PC-3 (cell line): ENCODE measurements around the gene UNC5C. TPM values are rescaled to one million over a fixed set of nuclear protein-coding genes. Genes with fewer than 3 reads are reported as not detected.

Experiments used
- ATAC-seq: fragments of 200-7000 bp; cut with Tn5 transposase; 2 replicates; pipeline ENCODE4 v1.9.1; 2020; ENCODE audit warnings: mild to moderate bottlenecking, moderate library complexity
- BruUV-seq: library from RNA; stranded (reverse); fragments of 400-500 nt; replicated peaks from 2 replicates; lab custom pipeline; 2021; lab: Mats Ljungman, UMichigan
- CTCF ChIA-PET: fragments of 300-600 bp; sonication (Branson Sonifier 250); formaldehyde crosslinking; loops from one replicate; lab custom pipeline; 2022; ENCODE audit warnings: antibody characterized with exemption; lab: Charles Lee
- POLR2A ChIA-PET: fragments of 300-600 bp; sonication (Branson Sonifier 250); formaldehyde crosslinking; loops from one replicate; lab custom pipeline; 2022; ENCODE audit warnings: antibody characterized with exemption; ENCODE audit not compliant: unreplicated experiment; lab: Charles Lee
- DNase-seq: peaks from one replicate; pipeline ENCODE4 v3.0.0-alpha.2; 2015
- H2AFZ ChIP-seq: fragments of 300-600 bp; sonication (generic); 2 replicates; pipeline ENCODE4 v1.6.0; 2016; ENCODE audit warnings: antibody characterized with exemption, low read length
- H3F3A ChIP-seq: fragments of 300-600 bp; sonication (generic); one replicate; pipeline ENCODE4 v1.6.0; 2017; ENCODE audit warnings: antibody characterized with exemption, low read length, control low read depth, mild to moderate bottlenecking; ENCODE audit not compliant: unreplicated experiment
- H3K27ac ChIP-seq: fragments of 300-600 bp; sonication (generic); 2 replicates; pipeline ENCODE4 v1.5.1; 2016; ENCODE audit warnings: mild to moderate bottlenecking, low read length
- H3K27me3 ChIP-seq: fragments of 300-600 bp; sonication (generic); 2 replicates; pipeline ENCODE4 v1.6.1; 2016; ENCODE audit warnings: low read length, mixed read lengths
- H3K36me3 ChIP-seq: fragments of 300-600 bp; sonication (generic); 2 replicates; pipeline ENCODE4 v1.6.1; 2016; ENCODE audit warnings: low read depth, mixed run types, low read length, mixed read lengths
- H3K4me1 ChIP-seq: fragments of 300-600 bp; sonication (generic); 2 replicates; pipeline ENCODE4 v1.5.1; 2016; ENCODE audit warnings: low read length; ENCODE audit not compliant: insufficient read depth
- H3K4me2 ChIP-seq: fragments of 300-600 bp; sonication (generic); 2 replicates; pipeline ENCODE4 v1.6.0; 2016; ENCODE audit warnings: low read length
- H3K4me3 ChIP-seq: fragments of 300-600 bp; sonication (generic); 2 replicates; pipeline ENCODE4 v1.5.1; 2016; ENCODE audit warnings: mild to moderate bottlenecking, low read length, mixed read lengths
- H3K79me2 ChIP-seq: fragments of 300-600 bp; sonication (generic); 2 replicates; pipeline ENCODE4 v1.6.1; 2017; ENCODE audit warnings: low read length, mixed read lengths
- H3K9ac ChIP-seq: fragments of 300-600 bp; sonication (generic); 2 replicates; pipeline ENCODE4 v1.6.0; 2016; ENCODE audit warnings: mild to moderate bottlenecking, low read length
- H3K9me2 ChIP-seq: fragments of 300-600 bp; sonication (generic); replicated peaks from 2 replicates; pipeline ENCODE4 v1.6.1; 2016; ENCODE audit warnings: mixed run types, low read length, mixed read lengths
- H3K9me3 ChIP-seq: fragments of 300-600 bp; sonication (generic); 2 replicates; pipeline ENCODE4 v1.6.1; 2016; ENCODE audit warnings: low read length, mixed read lengths
- H4K20me1 ChIP-seq: fragments of 300-600 bp; sonication (generic); 2 replicates; pipeline ENCODE4 v1.6.1; 2016; ENCODE audit warnings: low read length, mixed read lengths
- EZH2 ChIP-seq: fragments of 300-600 bp; sonication (generic); IDR thresholded peaks from one replicate; pipeline ENCODE4 v1.6.1; 2017; ENCODE audit warnings: antibody characterized with exemption, mild to moderate bottlenecking, low read length; ENCODE audit not compliant: unreplicated experiment
- EZH2phosphoT487 ChIP-seq: fragments of 300-600 bp; sonication (generic); IDR thresholded peaks from 2 replicates; pipeline ENCODE4 v1.6.1; 2018; ENCODE audit warnings: mild to moderate bottlenecking, antibody characterized with exemption, low read length, borderline replicate concordance
- intact Hi-C: fragments of 100-400 bp; cut with micrococcal nuclease; formaldehyde crosslinking; loops from 2 replicates; pipeline ENCODE4 v1.9.0; 2023
- total RNA-seq: library from RNA; depleted of rRNA; stranded (reverse); fragments of >200 nt; gene quantifications from 2 replicates; pipeline ENCODE4 v1.2.3, GENCODE V29; 2014
- TF ChIP-seq, protein P1 (sequence below): fragments of 300-600 bp; sonication (generic); conservative IDR thresholded peaks from 2 replicates; pipeline ENCODE4 v1.5.1; 2017; ENCODE audit warnings: antibody characterized with exemption, low read depth, mild to moderate bottlenecking, low read length

Gene UNC5C
- total RNA-seq, 1 experiment from 2014 or later = not detected

GRCh38 chr4:95499291-95499696 lies 49.5 kb downstream of the UNC5C start:
- no peaks in the 10 kb centered on the region for H3K9me3 ChIP-seq
- H3F3A ChIP-seq = no peaks in the 10 kb centered on the region
- no peaks in the 10 kb centered on the region for H3K9me2 ChIP-seq
- ATAC-seq (no peak), DNase-seq (no peak)
- H3K27me3 ChIP-seq = no peaks in the 10 kb centered on the region
- CTCF ChIA-PET = no interaction called here
- no peaks in the 10 kb centered on the region for H3K79me2 ChIP-seq
- no peaks in the 10 kb centered on the region for H4K20me1 ChIP-seq
- intact Hi-C loops = no loop called here
- BruUV-seq = no TSS peak
- H3K36me3 ChIP-seq = no peaks in the 10 kb centered on the region
- no peak overlapping the region for H3K4me2 ChIP-seq
- no peak overlapping the region for H2AFZ ChIP-seq
- no peak overlapping the region for H3K9ac ChIP-seq
- TF ChIP-seq EZH2phosphoT487 = no peak
- no peak for TF ChIP-seq EZH2
- TF ChIP-seq, protein P1, sequence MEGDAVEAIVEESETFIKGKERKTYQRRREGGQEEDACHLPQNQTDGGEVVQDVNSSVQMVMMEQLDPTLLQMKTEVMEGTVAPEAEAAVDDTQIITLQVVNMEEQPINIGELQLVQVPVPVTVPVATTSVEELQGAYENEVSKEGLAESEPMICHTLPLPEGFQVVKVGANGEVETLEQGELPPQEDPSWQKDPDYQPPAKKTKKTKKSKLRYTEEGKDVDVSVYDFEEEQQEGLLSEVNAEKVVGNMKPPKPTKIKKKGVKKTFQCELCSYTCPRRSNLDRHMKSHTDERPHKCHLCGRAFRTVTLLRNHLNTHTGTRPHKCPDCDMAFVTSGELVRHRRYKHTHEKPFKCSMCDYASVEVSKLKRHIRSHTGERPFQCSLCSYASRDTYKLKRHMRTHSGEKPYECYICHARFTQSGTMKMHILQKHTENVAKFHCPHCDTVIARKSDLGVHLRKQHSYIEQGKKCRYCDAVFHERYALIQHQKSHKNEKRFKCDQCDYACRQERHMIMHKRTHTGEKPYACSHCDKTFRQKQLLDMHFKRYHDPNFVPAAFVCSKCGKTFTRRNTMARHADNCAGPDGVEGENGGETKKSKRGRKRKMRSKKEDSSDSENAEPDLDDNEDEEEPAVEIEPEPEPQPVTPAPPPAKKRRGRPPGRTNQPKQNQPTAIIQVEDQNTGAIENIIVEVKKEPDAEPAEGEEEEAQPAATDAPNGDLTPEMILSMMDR = no peak
- H3K4me3 ChIP-seq = no peak overlapping the region
- POLR2A ChIA-PET = no interaction called here
- no peaks in the 10 kb centered on the region for H3K4me1 ChIP-seq
- H3K27ac ChIP-seq = no peak overlapping the region

- Histone ChIP-seq H3K4me3 (no peak overlapping the region), H3K9me3 (no peaks in the 10 kb centered on the region), H3F3A (no peaks in the 10 kb centered on the region), H4K20me1 (no peaks in the 10 kb centered on the region), H3K4me1 (no peaks in the 10 kb centered on the region), H2AFZ (no peak overlapping the region), H3K27ac (no peak overlapping the region), H3K4me2 (no peak overlapping the region), H3K79me2 (no peaks in the 10 kb centered on the region), H3K9me2 (no peaks in the 10 kb centered on the region), H3K9ac (no peak overlapping the region), H3K27me3 (no peaks in the 10 kb centered on the region), H3K36me3 (no peaks in the 10 kb centered on the region)
- no peak for DNase-seq
- CTCF ChIA-PET = no interaction called here
- no TSS peak for BruUV-seq
- TF ChIP-seq EZH2phosphoT487 (no peak), EZH2 (no peak)
- TF ChIP-seq, protein P1 = no peak
- intact Hi-C loops = no loop called here
- POLR2A ChIA-PET = no interaction called here
- no peak for ATAC-seq
Observed at GRCh38 chr4:95494186-95494585, 54.6 kb downstream of the UNC5C start.

GRCh38 chr4:95478679-95479078 lies 70.1 kb downstream of the UNC5C start:
- Histone ChIP-seq H3K4me2 (no peak overlapping the region), H3F3A (no peaks in the 10 kb centered on the region), H3K4me3 (no peak overlapping the region), H3K9ac (no peak overlapping the region), H3K9me2 (no peaks in the 10 kb centered on the region), H3K36me3 (no peaks in the 10 kb centered on the region), H4K20me1 (no peaks in the 10 kb centered on the region), H3K27ac (no peak overlapping the region), H3K79me2 (no peaks in the 10 kb centered on the region), H3K27me3 (no peaks in the 10 kb centered on the region), H3K4me1 (no peaks in the 10 kb centered on the region), H2AFZ (no peak overlapping the region), H3K9me3 (no peaks in the 10 kb centered on the region)
- ChIA-PET POLR2A (no interaction called here), CTCF (no interaction called here)
- intact Hi-C loops = no loop called here
- ATAC-seq (no peak), DNase-seq (no peak)
- TF ChIP-seq, protein P1 = no peak
- TF ChIP-seq EZH2phosphoT487 = no peak
- BruUV-seq = no TSS peak
